ENCODE data around the gene ARHGEF11. TPM values are rescaled to one million over a fixed set of nuclear protein-coding genes. Genes with fewer than 3 reads are reported as not detected.

ARHGEF11 gene
- total and polyA plus RNA-seq, 4 donors, result 5.8 to 23.7 (median 9.8) TPM

GRCh38 chr1:156901966-156902915, 143.3 kb downstream of the ARHGEF11 start:
- H3K36me3 ChIP-seq (ENCODE audit: control insufficient read depth in 4 of 4, insufficient read depth in 3 of 4, low read depth in 1 of 4, low read length in 3 of 4), result no peaks in the 10 kb centered on the region
- H3K9me3 ChIP-seq (ENCODE audit: control insufficient read depth in 4 of 4, low read length in 3 of 4), result no peaks in the 10 kb centered on the region
- WGBS, result 58% methylated on average over 23 of the region's 23 CpGs
- peaks cover 0 to 25% (median 1%) of the 10 kb centered on the region in 4 donors for H3K4me1 ChIP-seq (ENCODE audit: control insufficient read depth in 4 of 4, insufficient read depth in 4 of 4, low read length in 3 of 4)
- H3K27ac ChIP-seq (ENCODE audit: low read depth in 1 of 2, low read length in 2 of 2), result no peak overlapping the region
- TF ChIP-seq, protein P1, sequence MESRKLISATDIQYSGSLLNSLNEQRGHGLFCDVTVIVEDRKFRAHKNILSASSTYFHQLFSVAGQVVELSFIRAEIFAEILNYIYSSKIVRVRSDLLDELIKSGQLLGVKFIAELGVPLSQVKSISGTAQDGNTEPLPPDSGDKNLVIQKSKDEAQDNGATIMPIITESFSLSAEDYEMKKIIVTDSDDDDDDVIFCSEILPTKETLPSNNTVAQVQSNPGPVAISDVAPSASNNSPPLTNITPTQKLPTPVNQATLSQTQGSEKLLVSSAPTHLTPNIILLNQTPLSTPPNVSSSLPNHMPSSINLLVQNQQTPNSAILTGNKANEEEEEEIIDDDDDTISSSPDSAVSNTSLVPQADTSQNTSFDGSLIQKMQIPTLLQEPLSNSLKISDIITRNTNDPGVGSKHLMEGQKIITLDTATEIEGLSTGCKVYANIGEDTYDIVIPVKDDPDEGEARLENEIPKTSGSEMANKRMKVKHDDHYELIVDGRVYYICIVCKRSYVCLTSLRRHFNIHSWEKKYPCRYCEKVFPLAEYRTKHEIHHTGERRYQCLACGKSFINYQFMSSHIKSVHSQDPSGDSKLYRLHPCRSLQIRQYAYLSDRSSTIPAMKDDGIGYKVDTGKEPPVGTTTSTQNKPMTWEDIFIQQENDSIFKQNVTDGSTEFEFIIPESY (IDR thresholded peaks at IDR 0.05), result no peak
- no peak for TF ChIP-seq REST (IDR thresholded peaks at IDR 0.05)
- no peak for TF ChIP-seq FOXA2 (IDR thresholded peaks at IDR 0.05)
- TF ChIP-seq YY1 (IDR thresholded peaks at IDR 0.05), result no peak
- TF ChIP-seq RAD21 (IDR thresholded peaks at IDR 0.05), result no peak
- no peak for TF ChIP-seq JUND (IDR thresholded peaks at IDR 0.05)
- no peak for TF ChIP-seq EGR1 (IDR thresholded peaks at IDR 0.05; ENCODE audit: low read depth in 2 of 2)
- no peak for TF ChIP-seq SP1 (IDR thresholded peaks at IDR 0.05)
- TF ChIP-seq GABPA (IDR thresholded peaks at IDR 0.05 in 1 of 2, conservative IDR thresholded peaks at IDR 0.05 in 1 of 2), result no peak
- TF ChIP-seq MAX (IDR thresholded peaks at IDR 0.05), result no peak
- TF ChIP-seq HNF4G (IDR thresholded peaks at IDR 0.05), result no peak
- TF ChIP-seq TAF1 (conservative IDR thresholded peaks at IDR 0.05), result no peak
- TF ChIP-seq ATF3 (IDR thresholded peaks at IDR 0.05), result no peak
- TF ChIP-seq, protein P2, sequence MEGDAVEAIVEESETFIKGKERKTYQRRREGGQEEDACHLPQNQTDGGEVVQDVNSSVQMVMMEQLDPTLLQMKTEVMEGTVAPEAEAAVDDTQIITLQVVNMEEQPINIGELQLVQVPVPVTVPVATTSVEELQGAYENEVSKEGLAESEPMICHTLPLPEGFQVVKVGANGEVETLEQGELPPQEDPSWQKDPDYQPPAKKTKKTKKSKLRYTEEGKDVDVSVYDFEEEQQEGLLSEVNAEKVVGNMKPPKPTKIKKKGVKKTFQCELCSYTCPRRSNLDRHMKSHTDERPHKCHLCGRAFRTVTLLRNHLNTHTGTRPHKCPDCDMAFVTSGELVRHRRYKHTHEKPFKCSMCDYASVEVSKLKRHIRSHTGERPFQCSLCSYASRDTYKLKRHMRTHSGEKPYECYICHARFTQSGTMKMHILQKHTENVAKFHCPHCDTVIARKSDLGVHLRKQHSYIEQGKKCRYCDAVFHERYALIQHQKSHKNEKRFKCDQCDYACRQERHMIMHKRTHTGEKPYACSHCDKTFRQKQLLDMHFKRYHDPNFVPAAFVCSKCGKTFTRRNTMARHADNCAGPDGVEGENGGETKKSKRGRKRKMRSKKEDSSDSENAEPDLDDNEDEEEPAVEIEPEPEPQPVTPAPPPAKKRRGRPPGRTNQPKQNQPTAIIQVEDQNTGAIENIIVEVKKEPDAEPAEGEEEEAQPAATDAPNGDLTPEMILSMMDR (IDR thresholded peaks at IDR 0.05; ENCODE audit: low read depth, low read length, missing input control), result no peak
- DNase-seq (ENCODE audit: low spot score), result no peak
- H3K4me3 ChIP-seq (ENCODE audit: low read depth in 1 of 3, low read length in 3 of 3), result no peak overlapping the region
- H3K9ac ChIP-seq (ENCODE audit: low read depth in 1 of 2, low read length in 2 of 2), result no peak overlapping the region
- H3K27me3 ChIP-seq (ENCODE audit: control insufficient read depth in 4 of 4, insufficient read depth in 4 of 4, low read length in 3 of 4), result peaks cover 0 to 3% (median 0%) of the 10 kb centered on the region in 4 donors
